ENCODE measurements around the gene SPATA20.

DNA sequence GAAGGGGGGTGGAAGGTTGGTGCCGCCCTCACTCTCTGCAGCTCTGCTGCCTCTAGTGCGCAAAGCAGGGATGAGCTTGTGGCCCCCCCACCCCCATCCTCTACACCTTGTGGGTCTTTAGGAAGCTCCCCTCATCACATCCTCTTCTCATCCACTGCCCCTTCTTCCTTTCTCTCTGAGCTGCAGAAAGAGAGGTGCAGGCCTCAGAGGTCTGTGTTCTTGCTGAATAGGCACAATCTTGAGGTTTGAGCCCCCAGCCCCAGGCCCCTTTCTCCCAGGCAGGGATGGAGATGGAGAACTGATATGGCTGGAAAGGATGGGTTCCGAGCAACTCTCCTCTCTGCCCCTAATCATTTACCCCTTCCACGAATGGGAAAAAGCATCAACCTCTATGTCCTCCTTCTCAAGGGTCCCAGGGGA is 16.1 kb downstream of the SPATA20 start:
- TF ChIP-seq, protein P1, sequence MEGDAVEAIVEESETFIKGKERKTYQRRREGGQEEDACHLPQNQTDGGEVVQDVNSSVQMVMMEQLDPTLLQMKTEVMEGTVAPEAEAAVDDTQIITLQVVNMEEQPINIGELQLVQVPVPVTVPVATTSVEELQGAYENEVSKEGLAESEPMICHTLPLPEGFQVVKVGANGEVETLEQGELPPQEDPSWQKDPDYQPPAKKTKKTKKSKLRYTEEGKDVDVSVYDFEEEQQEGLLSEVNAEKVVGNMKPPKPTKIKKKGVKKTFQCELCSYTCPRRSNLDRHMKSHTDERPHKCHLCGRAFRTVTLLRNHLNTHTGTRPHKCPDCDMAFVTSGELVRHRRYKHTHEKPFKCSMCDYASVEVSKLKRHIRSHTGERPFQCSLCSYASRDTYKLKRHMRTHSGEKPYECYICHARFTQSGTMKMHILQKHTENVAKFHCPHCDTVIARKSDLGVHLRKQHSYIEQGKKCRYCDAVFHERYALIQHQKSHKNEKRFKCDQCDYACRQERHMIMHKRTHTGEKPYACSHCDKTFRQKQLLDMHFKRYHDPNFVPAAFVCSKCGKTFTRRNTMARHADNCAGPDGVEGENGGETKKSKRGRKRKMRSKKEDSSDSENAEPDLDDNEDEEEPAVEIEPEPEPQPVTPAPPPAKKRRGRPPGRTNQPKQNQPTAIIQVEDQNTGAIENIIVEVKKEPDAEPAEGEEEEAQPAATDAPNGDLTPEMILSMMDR (IDR thresholded peaks at IDR 0.05 in 4 of 5, conservative IDR thresholded peaks at IDR 0.05 in 1 of 5), result no peak
- no peak for TF ChIP-seq POLR2A (IDR thresholded peaks at IDR 0.05)
